Mesendoderm (in vitro differentiated cells): ENCODE data around the gene RARRES2.

Experiments
- DNase-seq: peaks from one replicate; pipeline ENCODE4 v3.0.0; 2013
- H2AK5ac ChIP-seq: 2 replicates; pipeline ENCODE4 v1.6.1; 2013; ENCODE audit warnings: low read length, inconsistent platforms
- H2BK120ac ChIP-seq: 2 replicates; pipeline ENCODE4 v1.6.1; 2013; ENCODE audit warnings: low read depth, mild to moderate bottlenecking, low read length, moderate library complexity, mixed read lengths
- H2BK15ac ChIP-seq: replicated peaks from 2 replicates; pipeline ENCODE4 v1.6.1; 2013; ENCODE audit warnings: low read depth, mild to moderate bottlenecking, moderate library complexity
- H2BK5ac ChIP-seq: 2 replicates; pipeline ENCODE4 v1.6.1; 2013; ENCODE audit warnings: low read length, inconsistent platforms
- H3K18ac ChIP-seq: 2 replicates; pipeline ENCODE4 v1.6.1; 2013; ENCODE audit warnings: mild to moderate bottlenecking, low read length, mixed read lengths
- H3K23ac ChIP-seq: one replicate; pipeline ENCODE4 v1.6.1; 2013; ENCODE audit warnings: low read length
- H3K27ac ChIP-seq: 2 replicates; pipeline ENCODE4 v1.5.1; 2013; ENCODE audit warnings: low read depth, mild to moderate bottlenecking, inconsistent platforms, low read length, moderate library complexity
- H3K27me3 ChIP-seq: 2 replicates; pipeline ENCODE4 v1.6.1; 2013; ENCODE audit warnings: low read length, control low read depth, mild to moderate bottlenecking, inconsistent platforms; ENCODE audit not compliant: insufficient read depth, poor library complexity
- H3K36me3 ChIP-seq: 2 replicates; pipeline ENCODE4 v1.6.1; 2013; ENCODE audit warnings: low read length, inconsistent platforms; ENCODE audit not compliant: control insufficient read depth, insufficient read depth
- H3K4ac ChIP-seq: one replicate; pipeline ENCODE4 v1.6.1; 2013; ENCODE audit warnings: low read depth, mild to moderate bottlenecking, low read length, moderate library complexity
- H3K4me1 ChIP-seq: 2 replicates; pipeline ENCODE4 v1.6.1; 2013; ENCODE audit warnings: low read depth, low read length, inconsistent platforms; ENCODE audit not compliant: control insufficient read depth
- H3K4me2 ChIP-seq: 2 replicates; pipeline ENCODE4 v1.6.1; 2013; ENCODE audit warnings: low read length
- H3K4me3 ChIP-seq: 2 replicates; pipeline ENCODE4 v1.5.1; 2013; ENCODE audit warnings: mild to moderate bottlenecking, low read length
- H3K56ac ChIP-seq: one replicate; pipeline ENCODE4 v1.6.1; 2013; ENCODE audit warnings: low read length
- H3K79me1 ChIP-seq: 2 replicates; pipeline ENCODE4 v1.6.1; 2013; ENCODE audit warnings: low read length, inconsistent platforms
- H3K79me2 ChIP-seq: 2 replicates; pipeline ENCODE4 v1.6.1; 2013; ENCODE audit warnings: mild to moderate bottlenecking, low read length; ENCODE audit not compliant: control insufficient read depth, insufficient read depth
- H3K9ac ChIP-seq: 2 replicates; pipeline ENCODE4 v1.6.1; 2013; ENCODE audit warnings: low read length, inconsistent platforms
- H4K5ac ChIP-seq: one replicate; pipeline ENCODE4 v1.6.1; 2013; ENCODE audit warnings: low read length
- H4K8ac ChIP-seq: one replicate; pipeline ENCODE4 v1.6.1; 2013; ENCODE audit warnings: low read depth, mild to moderate bottlenecking, control low read depth, low read length, moderate library complexity
- WGBS: extraction: QIAGEN DNeasy Blood & Tissue Kit; methylation state at CpG from one replicate; pipeline ENCODE4 v1.1.7; 2013; ENCODE audit warnings: low lambda C conversion rate, missing lambda C conversion rate; ENCODE audit not compliant: insufficient coverage; ENCODE audit errors: extremely low coverage; 5-methylcytosine and 5-hydroxymethylcytosine counted together

RARRES2 gene

GRCh38 chr7:150333659-150334058 lies 7.8 kb downstream of the RARRES2 start:
- no CpG with 5 or more reads among the region's 10 CpGs for WGBS
- Histone ChIP-seq H4K5ac (no peak overlapping the region), H2BK120ac (no peak overlapping the region)

GRCh38 chr7:150332852-150333635 lies 8.4 kb downstream of the RARRES2 start:
- Histone ChIP-seq H3K4me3 (no peak overlapping the region), H3K4me1 (peaks cover 7% of the 10 kb centered on the region), H3K79me1 (no peaks in the 10 kb centered on the region), H3K18ac (no peak overlapping the region), H3K79me2 (no peaks in the 10 kb centered on the region), H3K56ac (no peak overlapping the region), H3K23ac (no peak overlapping the region), H3K27me3 (no peaks in the 10 kb centered on the region), H4K5ac (no peak overlapping the region), H3K36me3 (no peaks in the 10 kb centered on the region), H3K27ac (no peak overlapping the region), H4K8ac (no peak overlapping the region), H3K9ac (no peak overlapping the region), H3K4me2 (no peak overlapping the region), H3K4ac (no peak overlapping the region), H2BK120ac (no peak overlapping the region), H2BK15ac (no peak overlapping the region), H2AK5ac (no peak overlapping the region), H2BK5ac (no peak overlapping the region)
- DNase-seq, result no peak
- WGBS, result no CpG with 5 or more reads among the region's 18 CpGs

More at GRCh38 chr7:150333659-150334058, 7.8 kb downstream of the RARRES2 start:
- H2BK15ac ChIP-seq, result no peak overlapping the region
- no peak overlapping the region for H3K23ac ChIP-seq
- no peak overlapping the region for H3K4me3 ChIP-seq
- no peaks in the 10 kb centered on the region for H3K79me1 ChIP-seq
- H3K9ac ChIP-seq, result no peak overlapping the region
- H3K4me2 ChIP-seq, result no peak overlapping the region
- H3K4ac ChIP-seq, result no peak overlapping the region
- H3K27ac ChIP-seq, result no peak overlapping the region
- no peak overlapping the region for H2BK5ac ChIP-seq
- no peak overlapping the region for H2AK5ac ChIP-seq
- no peaks in the 10 kb centered on the region for H3K27me3 ChIP-seq
- no peak overlapping the region for H4K8ac ChIP-seq
- H3K79me2 ChIP-seq, result no peaks in the 10 kb centered on the region
- peaks cover 7% of the 10 kb centered on the region for H3K4me1 ChIP-seq
- H3K18ac ChIP-seq, result no peak overlapping the region
- DNase-seq, result no peak
- H3K36me3 ChIP-seq, result no peaks in the 10 kb centered on the region
- H3K56ac ChIP-seq, result no peak overlapping the region

- Histone ChIP-seq H3K18ac (no peak overlapping the region), H3K4me2 (no peak overlapping the region), H3K27ac (no peak overlapping the region), H3K4ac (no peak overlapping the region), H2BK120ac (no peak overlapping the region), H3K27me3 (no peaks in the 10 kb centered on the region), H2AK5ac (no peak overlapping the region), H3K23ac (no peak overlapping the region), H3K79me2 (no peaks in the 10 kb centered on the region), H3K79me1 (no peaks in the 10 kb centered on the region), H4K5ac (no peak overlapping the region), H3K36me3 (no peaks in the 10 kb centered on the region), H2BK15ac (no peak overlapping the region), H3K9ac (no peak overlapping the region), H2BK5ac (no peak overlapping the region), H4K8ac (no peak overlapping the region), H3K56ac (no peak overlapping the region), H3K4me3 (no peak overlapping the region), H3K4me1 (peaks cover 2% of the 10 kb centered on the region)
- DNase-seq, result no peak
- no CpG with 5 or more reads among the region's 19 CpGs for WGBS
These were observed 11.1 kb downstream of the RARRES2 start for GRCh38 chr7:150330211-150330885.

- H2AK5ac ChIP-seq, result no peak overlapping the region
- H3K79me1 ChIP-seq, result no peaks in the 10 kb centered on the region
- no peak overlapping the region for H3K4me2 ChIP-seq
- no peaks in the 10 kb centered on the region for H3K4me1 ChIP-seq
- no peak overlapping the region for H3K4me3 ChIP-seq
- H3K9ac ChIP-seq, result no peak overlapping the region
- no peaks in the 10 kb centered on the region for H3K36me3 ChIP-seq
- no CpG with 5 or more reads among the region's 22 CpGs for WGBS
- H3K23ac ChIP-seq, result no peak overlapping the region
- DNase-seq, result peak; percentile 56
- H3K56ac ChIP-seq, result peak overlapping the region; percentile 35
- H2BK15ac ChIP-seq, result no peak overlapping the region
- no peak overlapping the region for H2BK5ac ChIP-seq
- H3K18ac ChIP-seq, result no peak overlapping the region
- H3K27ac ChIP-seq, result no peak overlapping the region
- H3K27me3 ChIP-seq, result no peaks in the 10 kb centered on the region
- H3K4ac ChIP-seq, result no peak overlapping the region
- H4K8ac ChIP-seq, result no peak overlapping the region
- no peak overlapping the region for H4K5ac ChIP-seq
- H2BK120ac ChIP-seq, result no peak overlapping the region
- no peaks in the 10 kb centered on the region for H3K79me2 ChIP-seq
These were observed 11.9 kb downstream of the RARRES2 start for GRCh38 chr7:150329331-150330120.

- peaks cover 2% of the 10 kb centered on the region for H3K4me1 ChIP-seq
These were observed 14.1 kb downstream of the RARRES2 start for GRCh38 chr7:150327308-150327707.

More at GRCh38 chr7:150327308-150327707, 14.1 kb downstream of the RARRES2 start:
- Histone ChIP-seq H3K27me3 (no peaks in the 10 kb centered on the region), H4K8ac (no peak overlapping the region), H3K27ac (no peak overlapping the region), H3K4me2 (no peak overlapping the region), H2BK120ac (no peak overlapping the region), H3K56ac (no peak overlapping the region), H3K4ac (no peak overlapping the region), H3K79me2 (no peaks in the 10 kb centered on the region), H2BK15ac (no peak overlapping the region), H3K9ac (no peak overlapping the region), H4K5ac (no peak overlapping the region), H3K4me3 (no peak overlapping the region), H3K18ac (no peak overlapping the region), H3K23ac (no peak overlapping the region), H3K79me1 (no peaks in the 10 kb centered on the region), H2AK5ac (no peak overlapping the region), H2BK5ac (no peak overlapping the region), H3K36me3 (no peaks in the 10 kb centered on the region)
- WGBS, result no CpG with 5 or more reads among the region's 3 CpGs
- DNase-seq, result no peak
